ENCODE measurements around the gene FCRL6. TPM values are rescaled to one million over a fixed set of nuclear protein-coding genes. Genes with fewer than 3 reads are reported as not detected.

Gene FCRL6
- total RNA-seq, 6 experiments from 2014 or later: 0.40 to 0.62 (median 0.51) TPM; not detected in 2

DNA sequence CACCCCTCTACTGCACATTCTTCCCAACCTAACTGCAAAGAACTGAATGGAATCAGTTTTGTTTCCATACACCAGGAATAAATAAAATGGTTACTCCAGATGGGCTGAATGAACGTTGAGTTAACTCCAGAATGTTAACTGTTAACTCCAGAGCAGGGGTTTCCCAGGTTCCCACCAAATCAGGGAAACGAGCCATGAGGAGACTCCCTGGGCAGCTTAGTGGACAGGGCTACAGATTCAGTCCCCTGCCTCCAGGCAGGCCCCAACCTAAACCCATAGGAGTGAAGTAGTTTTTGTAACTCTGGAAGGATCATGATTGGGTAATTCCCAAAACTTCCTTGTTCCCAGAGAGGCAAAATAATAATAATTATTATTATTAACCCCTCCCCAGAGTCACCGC lies 46.2 kb downstream of the FCRL6 start:
- Histone ChIP-seq H3K9me3 (no peaks in the 10 kb centered on the region), H3K27me3 (no peaks in the 10 kb centered on the region), H3K27ac (no peak overlapping the region), H3K4me1 (no peaks in the 10 kb centered on the region), H3K36me3 (no peaks in the 10 kb centered on the region), H3K4me3 (no peak overlapping the region)
- 63% methylated on average over 3 of the region's 3 CpGs for WGBS (ENCODE audit: insufficient coverage, low coverage, low lambda C conversion rate, missing lambda C conversion rate)
- intact Hi-C loops (cut with DNase I): no loop called here
- ATAC-seq (no peak), DNase-seq (no peak)
- no peak for TF ChIP-seq POLR2A (IDR thresholded peaks at IDR 0.05)
- TF ChIP-seq, protein P1, sequence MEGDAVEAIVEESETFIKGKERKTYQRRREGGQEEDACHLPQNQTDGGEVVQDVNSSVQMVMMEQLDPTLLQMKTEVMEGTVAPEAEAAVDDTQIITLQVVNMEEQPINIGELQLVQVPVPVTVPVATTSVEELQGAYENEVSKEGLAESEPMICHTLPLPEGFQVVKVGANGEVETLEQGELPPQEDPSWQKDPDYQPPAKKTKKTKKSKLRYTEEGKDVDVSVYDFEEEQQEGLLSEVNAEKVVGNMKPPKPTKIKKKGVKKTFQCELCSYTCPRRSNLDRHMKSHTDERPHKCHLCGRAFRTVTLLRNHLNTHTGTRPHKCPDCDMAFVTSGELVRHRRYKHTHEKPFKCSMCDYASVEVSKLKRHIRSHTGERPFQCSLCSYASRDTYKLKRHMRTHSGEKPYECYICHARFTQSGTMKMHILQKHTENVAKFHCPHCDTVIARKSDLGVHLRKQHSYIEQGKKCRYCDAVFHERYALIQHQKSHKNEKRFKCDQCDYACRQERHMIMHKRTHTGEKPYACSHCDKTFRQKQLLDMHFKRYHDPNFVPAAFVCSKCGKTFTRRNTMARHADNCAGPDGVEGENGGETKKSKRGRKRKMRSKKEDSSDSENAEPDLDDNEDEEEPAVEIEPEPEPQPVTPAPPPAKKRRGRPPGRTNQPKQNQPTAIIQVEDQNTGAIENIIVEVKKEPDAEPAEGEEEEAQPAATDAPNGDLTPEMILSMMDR (IDR thresholded peaks at IDR 0.05): no peak

DNA sequence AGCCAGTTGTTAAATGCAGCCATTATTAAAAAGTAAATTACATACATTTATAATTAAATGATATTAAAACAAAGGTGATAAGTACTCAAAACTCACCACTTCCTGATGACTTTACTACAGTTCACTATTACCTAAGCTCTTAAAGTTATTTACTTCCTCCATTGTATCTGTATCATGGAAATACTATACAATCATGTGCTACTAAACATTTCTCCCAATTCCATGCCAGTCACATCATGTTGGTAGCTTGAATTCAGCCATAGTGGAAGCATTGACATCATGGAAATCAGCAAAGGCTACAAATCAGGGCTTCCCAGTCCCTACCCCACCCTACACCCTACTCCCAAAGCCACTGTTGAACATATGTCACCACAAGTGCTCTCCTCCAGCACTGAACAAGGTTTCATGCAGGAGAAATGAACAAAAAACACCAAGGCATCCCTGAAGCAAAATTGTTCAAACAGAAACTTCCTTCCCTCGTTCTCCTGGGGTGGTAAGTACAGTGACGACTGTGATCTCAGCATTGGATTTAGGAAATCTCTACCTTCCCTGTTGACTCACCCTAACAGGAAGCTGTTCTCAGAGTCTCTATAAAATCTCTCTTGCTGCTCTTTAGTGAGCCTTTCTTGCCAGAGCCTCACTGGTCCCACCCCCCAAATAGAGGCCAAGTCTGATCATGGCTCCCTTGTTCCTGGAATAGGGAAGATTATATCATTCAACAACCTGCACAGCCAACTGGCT lies 47.6 kb downstream of the FCRL6 start:
- no peak overlapping the region for H3K4me3 ChIP-seq
- H3K4me1 ChIP-seq: no peaks in the 10 kb centered on the region
- WGBS (ENCODE audit: insufficient coverage, low coverage, low lambda C conversion rate, missing lambda C conversion rate): 44% methylated on average over 2 of the region's 2 CpGs
- no peaks in the 10 kb centered on the region for H3K36me3 ChIP-seq
- no peak for ATAC-seq
- DNase-seq: no peak
- H3K9me3 ChIP-seq: no peaks in the 10 kb centered on the region
- H3K27ac ChIP-seq: no peak overlapping the region
- TF ChIP-seq, protein P1 (IDR thresholded peaks at IDR 0.05): no peak
- TF ChIP-seq POLR2A (IDR thresholded peaks at IDR 0.05): no peak
- intact Hi-C loops (cut with DNase I): no loop called here
- no peaks in the 10 kb centered on the region for H3K27me3 ChIP-seq

DNA sequence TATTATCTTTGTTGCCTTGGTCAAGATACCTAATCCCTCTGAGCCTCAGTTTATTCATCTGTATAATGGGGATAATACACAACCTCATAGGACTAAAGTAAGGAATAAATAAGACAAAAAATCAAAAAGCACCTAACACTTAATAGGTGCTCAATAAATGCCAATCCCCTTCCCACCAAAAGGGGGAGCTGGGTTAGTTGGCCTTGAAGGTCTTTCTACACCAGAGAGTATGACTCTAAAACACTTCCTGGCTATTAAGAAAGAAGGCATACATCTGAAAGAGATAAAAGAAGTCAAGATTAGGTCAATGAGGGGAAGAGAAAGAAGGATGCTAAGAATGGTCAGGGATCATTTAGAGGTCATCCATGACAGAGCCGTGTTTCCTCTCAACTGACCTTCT lies 49.2 kb downstream of the FCRL6 start:
- H3K4me1 ChIP-seq: no peaks in the 10 kb centered on the region
- H3K27me3 ChIP-seq: no peaks in the 10 kb centered on the region
- H3K4me3 ChIP-seq: no peak overlapping the region
- 70% methylated on average over 1 of the region's 1 CpG for WGBS (ENCODE audit: insufficient coverage, low coverage, low lambda C conversion rate, missing lambda C conversion rate)
- ATAC-seq (no peak), DNase-seq (no peak)
- H3K9me3 ChIP-seq: no peaks in the 10 kb centered on the region
- no peak overlapping the region for H3K27ac ChIP-seq
- TF ChIP-seq POLR2A (IDR thresholded peaks at IDR 0.05): no peak
- TF ChIP-seq, protein P1 (IDR thresholded peaks at IDR 0.05): no peak
- H3K36me3 ChIP-seq: no peaks in the 10 kb centered on the region
- intact Hi-C loops (cut with DNase I): no loop called here

DNA sequence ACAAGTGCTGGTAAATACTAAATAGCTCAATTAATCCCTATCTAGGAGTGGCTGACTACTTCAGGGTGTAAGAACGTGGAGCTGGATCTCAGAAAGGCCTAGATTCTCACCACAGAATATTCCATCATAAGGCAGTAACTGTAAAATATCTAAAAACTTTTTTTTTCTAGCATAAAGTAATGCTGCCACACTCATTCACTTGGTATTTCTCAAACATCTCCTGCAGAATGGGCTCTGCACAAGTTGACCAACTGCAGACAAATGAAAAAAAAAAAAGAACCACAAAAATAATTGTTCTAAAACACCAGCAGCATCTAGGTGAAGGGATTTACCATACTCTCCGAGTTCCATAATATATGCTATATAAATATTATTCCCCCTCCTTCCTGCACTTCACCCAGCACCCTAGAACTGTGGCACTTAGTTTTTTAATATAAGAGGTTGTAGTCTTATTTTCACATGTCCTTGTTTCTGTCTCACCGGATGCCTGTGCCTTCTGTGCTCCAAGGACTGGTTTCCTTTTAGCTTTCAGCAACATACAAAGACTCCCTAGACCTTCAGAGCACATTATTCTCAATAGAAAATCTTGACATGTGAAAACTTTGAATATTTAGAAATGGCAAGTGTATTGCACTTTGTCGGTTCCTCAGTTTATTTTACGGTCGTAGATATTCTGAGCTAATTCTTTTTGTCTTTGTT lies 51.4 kb downstream of the FCRL6 start:
- TF ChIP-seq, protein P1 (IDR thresholded peaks at IDR 0.05): no peak
- TF ChIP-seq POLR2A (IDR thresholded peaks at IDR 0.05): no peak
- Histone ChIP-seq H3K27me3 (no peaks in the 10 kb centered on the region), H3K9me3 (no peaks in the 10 kb centered on the region), H3K27ac (no peak overlapping the region), H3K4me1 (no peaks in the 10 kb centered on the region), H3K36me3 (no peaks in the 10 kb centered on the region), H3K4me3 (peak overlapping the region in 2 of 3 donors; percentile 38 to 54)
- peak in 1 of 4 donors; percentile 7 for ATAC-seq
- intact Hi-C loops (cut with DNase I): no loop called here
- no peak for DNase-seq
- WGBS (ENCODE audit: insufficient coverage, low coverage, low lambda C conversion rate, missing lambda C conversion rate): 24% methylated on average over 6 of the region's 6 CpGs
